HG03139 (cell line): ENCODE measurements around the gene EPGN.

Experiments used
- ATAC-seq: cut with Tn5 transposase; IDR thresholded peaks from one replicate; pipeline ENCODE4 v1.9.1; 2021; ENCODE audit not compliant: unreplicated experiment

The EPGN gene

GRCh38 chr4:74308215-74308614 is at the start of gene EPGN:
Gene EPGN (plus strand): TSS chr4:74308470. CDS start chr4:74308534, 64 bp downstream.
- ATAC-seq, result no peak

GRCh38 chr4:74258963-74259362 is 49.3 kb upstream of the EPGN start:
- ATAC-seq, result no peak

GRCh38 chr4:74260036-74260435 is 48.2 kb upstream of the EPGN start:
- ATAC-seq, result no peak

- ATAC-seq, result no peak
Observed at GRCh38 chr4:74262522-74262921, 45.7 kb upstream of the EPGN start.

GRCh38 chr4:74263551-74263950 is 44.7 kb upstream of the EPGN start:
- ATAC-seq, result no peak

GRCh38 chr4:74266081-74266480 is 42.2 kb upstream of the EPGN start:
- ATAC-seq, result no peak

GRCh38 chr4:74267998-74268606 is 40.2 kb upstream of the EPGN start:
- no peak for ATAC-seq

- ATAC-seq, result no peak
Observed at GRCh38 chr4:74268643-74269042, 39.6 kb upstream of the EPGN start.

- ATAC-seq, result no peak
Observed at GRCh38 chr4:74278490-74278889, 29.8 kb upstream of the EPGN start.

GRCh38 chr4:74279716-74280115 is 28.6 kb upstream of the EPGN start:
- ATAC-seq, result no peak

GRCh38 chr4:74282926-74283325 is 25.3 kb upstream of the EPGN start:
- no peak for ATAC-seq

- ATAC-seq, result no peak
Observed at GRCh38 chr4:74283614-74284013, 24.7 kb upstream of the EPGN start.

- no peak for ATAC-seq
Observed at GRCh38 chr4:74284053-74284452, 24.2 kb upstream of the EPGN start.

GRCh38 chr4:74287164-74287563 is 21.1 kb upstream of the EPGN start:
- no peak for ATAC-seq

- no peak for ATAC-seq
Observed at GRCh38 chr4:74287791-74288190, 20.5 kb upstream of the EPGN start.

GRCh38 chr4:74291471-74291870 is 16.8 kb upstream of the EPGN start:
- ATAC-seq, result no peak

- ATAC-seq, result no peak
Observed at GRCh38 chr4:74292111-74292870, 16.0 kb upstream of the EPGN start.

- ATAC-seq, result no peak
Observed at GRCh38 chr4:74293558-74293957, 14.7 kb upstream of the EPGN start.

- ATAC-seq, result no peak
Observed at GRCh38 chr4:74294681-74295080, 13.6 kb upstream of the EPGN start.

- ATAC-seq, result no peak
Observed at GRCh38 chr4:74297539-74297938, 10.7 kb upstream of the EPGN start.

- no peak for ATAC-seq
Observed at GRCh38 chr4:74304095-74304625, 4.1 kb upstream of the EPGN start.

GRCh38 chr4:74305000-74305399 is 3.3 kb upstream of the EPGN start:
- ATAC-seq, result no peak
